T-helper 17 cell (primary cell): ENCODE data around the gene NHLRC4. TPM values are rescaled to one million over a fixed set of nuclear protein-coding genes. Genes with fewer than 3 reads are reported as not detected.

ENCODE experiments used
- ATAC-seq: fragments of 150-1000 bp; cut with Tn5 transposase; 2 replicates; pipeline ENCODE4 v1.10.0; 2021; ENCODE audit warnings: mild to moderate bottlenecking, moderate library complexity
- DNase-seq, 3 donors: peaks; one replicate each; pipeline versions ENCODE4 v3.0.0 to v3.0.0-alpha.2; 2020 to 2021
- H3K9me3 ChIP-seq: one replicate; pipeline ENCODE4 v1.7.0; 2013; ENCODE audit warnings: low read length, mild to moderate bottlenecking; ENCODE audit not compliant: control insufficient read depth, poor library complexity, severe bottlenecking
- H3K27ac Mint-ChIP-seq: one replicate; pipeline ENCODE4 v1.8.0; 2022; ENCODE audit warnings: mild to moderate bottlenecking, moderate library complexity, mixed read lengths
- H3K27me3 Mint-ChIP-seq: one replicate; pipeline ENCODE4 v1.8.0; 2022; ENCODE audit warnings: mixed read lengths
- H3K36me3 Mint-ChIP-seq: one replicate; pipeline ENCODE4 v1.8.0; 2022; ENCODE audit warnings: low read depth, mixed read lengths
- H3K4me1 Mint-ChIP-seq: one replicate; pipeline ENCODE4 v1.8.0; 2022; ENCODE audit warnings: mild to moderate bottlenecking, mixed read lengths
- H3K4me3 Mint-ChIP-seq: one replicate; pipeline ENCODE4 v1.8.0; 2022; ENCODE audit warnings: mild to moderate bottlenecking, moderate library complexity, mixed read lengths
- total RNA-seq, 4 donors: library from RNA in 2 of 4; stranded (reverse) in 2 of 4; gene quantifications; one replicate each; pipeline ENCODE4 v1.2.3 and lab custom pipeline; 2022 to 2026

NHLRC4 gene
- total RNA-seq, 2 donors from 2014 or later: 0.86 to 1.4 TPM

DNA sequence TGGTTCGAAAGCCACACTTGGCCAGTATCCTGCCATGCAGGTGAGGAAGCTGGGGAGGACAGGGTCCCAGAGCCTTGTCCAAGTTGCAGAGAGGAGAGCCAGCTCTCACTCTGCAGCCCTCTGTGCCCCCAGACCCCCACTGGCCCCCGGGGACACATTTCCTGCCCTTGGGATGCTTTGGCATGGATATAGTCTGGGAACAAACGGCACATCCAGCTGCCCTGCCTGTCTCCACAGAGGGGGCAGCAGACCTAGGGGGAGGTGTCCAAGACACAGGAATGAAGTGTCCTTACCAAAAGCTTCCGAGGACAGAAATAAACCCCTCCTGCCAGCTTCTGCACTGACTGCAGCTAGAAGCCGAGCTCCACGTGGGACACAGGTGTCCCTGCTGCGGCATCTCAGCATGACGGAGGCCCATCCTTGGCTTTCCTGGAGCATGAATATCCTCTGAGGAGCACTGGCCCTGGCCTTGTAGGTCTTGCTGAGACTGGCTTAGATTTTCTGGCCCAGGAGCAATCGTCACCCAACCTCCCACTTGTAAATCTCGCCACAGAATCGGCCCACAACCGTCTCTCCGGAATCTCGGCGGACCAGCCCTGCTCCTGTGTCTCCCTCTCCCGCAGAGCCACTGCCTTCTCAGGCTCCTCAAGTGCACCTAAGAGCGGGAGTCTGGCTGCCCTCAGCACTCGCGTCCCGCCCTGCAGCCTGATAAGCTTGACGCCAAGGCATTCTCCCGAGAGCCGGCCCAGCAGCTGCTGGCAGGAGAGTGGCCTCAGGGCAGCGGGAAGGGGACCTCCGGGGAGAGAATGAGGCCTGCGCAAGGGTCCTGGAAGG is 40.4 kb upstream of the NHLRC4 start:
- H3K27me3 Mint-ChIP-seq: no peaks in the 10 kb centered on the region
- no peak for DNase-seq
- H3K4me3 Mint-ChIP-seq: peak overlapping the region; percentile 87
- ATAC-seq: no peak
- H3K4me1 Mint-ChIP-seq: peaks cover 21% of the 10 kb centered on the region
- peak overlapping the region; percentile 72 for H3K27ac Mint-ChIP-seq
- H3K9me3 ChIP-seq: no peaks in the 10 kb centered on the region
- no peaks in the 10 kb centered on the region for H3K36me3 Mint-ChIP-seq

DNA sequence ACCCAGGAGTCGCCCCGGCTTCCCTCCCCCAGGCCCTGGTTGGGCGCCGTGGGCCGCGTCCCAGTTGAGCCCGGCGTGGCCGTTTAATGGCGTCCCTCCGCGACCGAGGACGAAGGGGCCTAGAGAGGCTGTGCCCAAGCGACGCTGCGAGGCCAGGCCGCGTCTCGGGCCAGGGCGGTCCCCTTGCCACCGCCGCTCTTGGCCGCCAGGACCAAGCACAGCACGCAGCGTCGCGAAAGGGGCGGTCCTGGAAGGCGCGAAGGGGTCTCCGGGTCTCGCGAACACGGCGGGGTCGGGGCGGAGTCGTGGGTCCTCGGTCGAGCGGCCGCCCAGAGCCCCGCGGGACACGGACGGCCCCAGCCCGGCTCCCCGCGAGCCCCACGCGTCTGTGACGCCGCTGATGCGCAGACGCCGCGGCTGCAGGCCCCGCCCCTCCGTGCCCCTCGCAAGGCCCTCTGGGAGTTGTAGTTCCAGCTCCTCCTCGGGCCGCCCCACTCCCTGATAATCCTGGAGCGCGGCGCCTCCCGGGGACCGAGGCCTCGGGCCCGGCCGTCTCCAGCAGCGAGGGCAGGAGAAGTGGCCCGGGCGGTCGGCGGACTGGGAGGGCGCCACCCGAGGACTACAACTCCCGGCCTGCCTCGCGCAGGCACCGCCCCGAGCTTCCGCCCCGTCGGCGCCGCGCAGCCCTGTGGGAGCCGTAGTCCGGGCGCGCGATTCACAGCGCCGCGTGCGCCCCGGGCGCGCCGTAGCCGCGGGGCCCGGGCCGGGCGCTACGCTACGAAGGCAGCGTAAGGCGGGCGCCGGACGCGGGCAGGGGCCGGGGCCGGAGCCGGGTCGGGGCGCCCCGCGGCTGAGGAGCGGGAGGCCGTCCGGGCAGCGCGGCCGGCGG is 39.5 kb upstream of the NHLRC4 start, which contains the start of gene CAPN15:
Gene CAPN15 (plus strand): TSS at position 698 of the 889 bp plus-strand sequence. CDS start 19,127 bp downstream, outside the sequence.
- peak; percentile 89 for ATAC-seq

DNA sequence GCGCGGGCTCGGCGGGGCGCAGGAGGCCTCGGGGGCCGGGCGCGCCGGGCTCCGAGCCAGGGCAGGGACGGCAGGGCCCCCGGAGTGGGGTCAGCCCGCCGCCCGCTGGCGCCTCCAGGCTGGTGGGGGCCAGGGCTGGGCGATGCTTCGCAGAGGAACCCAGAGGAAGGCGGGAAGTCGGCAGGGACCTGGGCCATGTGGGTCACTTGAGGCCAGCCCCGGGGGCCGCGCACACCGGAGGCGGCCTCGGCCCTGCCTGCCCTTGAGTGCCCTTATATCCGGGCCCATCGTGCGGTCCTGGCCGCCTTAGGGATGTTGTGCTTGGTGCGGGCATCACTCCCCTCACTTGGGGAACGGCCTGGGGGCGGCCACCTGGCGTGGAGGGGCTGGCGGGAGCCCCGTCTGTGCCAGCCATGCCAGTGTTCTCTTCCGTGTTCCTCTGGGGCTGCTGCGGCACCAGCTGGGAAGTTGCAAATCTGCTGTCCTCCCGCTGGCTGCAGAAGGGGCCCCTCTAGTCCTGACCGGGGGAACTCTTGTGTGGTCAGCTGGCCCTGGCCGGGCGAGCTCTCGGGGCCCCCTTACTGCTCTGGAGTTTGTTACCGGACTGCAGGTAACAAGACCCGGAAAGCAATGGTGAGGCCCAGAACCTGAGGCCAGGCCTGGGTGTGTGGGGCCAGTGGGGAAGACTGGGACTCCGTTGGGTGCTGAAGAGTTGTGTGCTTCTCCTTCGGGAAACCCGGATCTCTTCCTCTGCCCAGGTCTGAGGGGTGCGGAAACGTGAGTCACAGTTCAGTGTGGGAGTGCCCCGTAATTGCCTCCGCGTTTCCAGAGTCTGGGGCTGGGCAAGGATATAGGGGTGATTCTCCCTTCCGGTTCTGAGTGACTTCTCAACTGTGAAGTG is 38.4 kb upstream of the NHLRC4 start:
- Mint-ChIP-seq H3K36me3 (no peaks in the 10 kb centered on the region), H3K4me3 (peak overlapping the region; percentile 94), H3K27ac (peak overlapping the region; percentile 93), H3K27me3 (no peaks in the 10 kb centered on the region), H3K4me1 (peaks cover 23% of the 10 kb centered on the region)
- DNase-seq: no peak
- H3K9me3 ChIP-seq: no peaks in the 10 kb centered on the region
- no peak for ATAC-seq

More for the DNA sequence above, 39.5 kb upstream of the NHLRC4 start, which contains the start of gene CAPN15:
- H3K36me3 Mint-ChIP-seq: no peaks in the 10 kb centered on the region
- H3K27me3 Mint-ChIP-seq: no peaks in the 10 kb centered on the region
- no peaks in the 10 kb centered on the region for H3K9me3 ChIP-seq
- H3K4me1 Mint-ChIP-seq: peaks cover 23% of the 10 kb centered on the region
- H3K4me3 Mint-ChIP-seq: peak within 1 kb of the TSS; percentile 94
- H3K27ac Mint-ChIP-seq: peak within 1 kb of the TSS; percentile 93
- peak; percentile 81 to 83 (median 82) for DNase-seq

DNA sequence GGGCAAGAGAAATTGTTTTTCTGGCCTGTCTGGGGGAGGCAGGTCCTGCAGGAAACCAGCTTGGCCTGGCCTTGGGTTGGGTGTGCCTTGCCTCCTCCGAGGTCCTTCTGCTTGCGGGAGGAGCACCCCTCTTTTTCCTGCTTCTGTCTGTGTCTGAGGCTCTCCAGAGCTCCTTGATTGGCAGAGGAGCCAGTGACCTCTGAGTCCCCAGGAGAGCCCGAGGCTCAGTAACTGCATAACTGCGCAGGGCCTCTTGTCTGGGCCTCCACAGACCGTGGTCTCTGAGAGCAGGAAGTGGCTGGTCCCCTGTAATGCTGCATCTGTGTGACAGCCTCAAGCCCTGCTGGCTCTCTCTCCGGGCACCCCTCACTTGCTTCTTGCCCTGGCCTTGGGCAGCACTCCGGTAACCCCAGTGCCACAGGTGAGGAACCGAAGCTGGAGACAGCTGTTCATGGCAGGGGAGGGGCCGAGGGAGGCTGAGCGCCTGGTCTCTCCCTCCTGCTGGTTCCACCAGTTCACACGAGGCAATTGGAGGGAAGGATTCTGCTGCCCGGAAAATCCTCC is 37.7 kb upstream of the NHLRC4 start:
- Mint-ChIP-seq H3K27ac (peak overlapping the region; percentile 93), H3K27me3 (no peaks in the 10 kb centered on the region)
- no peaks in the 10 kb centered on the region for H3K9me3 ChIP-seq

DNA sequence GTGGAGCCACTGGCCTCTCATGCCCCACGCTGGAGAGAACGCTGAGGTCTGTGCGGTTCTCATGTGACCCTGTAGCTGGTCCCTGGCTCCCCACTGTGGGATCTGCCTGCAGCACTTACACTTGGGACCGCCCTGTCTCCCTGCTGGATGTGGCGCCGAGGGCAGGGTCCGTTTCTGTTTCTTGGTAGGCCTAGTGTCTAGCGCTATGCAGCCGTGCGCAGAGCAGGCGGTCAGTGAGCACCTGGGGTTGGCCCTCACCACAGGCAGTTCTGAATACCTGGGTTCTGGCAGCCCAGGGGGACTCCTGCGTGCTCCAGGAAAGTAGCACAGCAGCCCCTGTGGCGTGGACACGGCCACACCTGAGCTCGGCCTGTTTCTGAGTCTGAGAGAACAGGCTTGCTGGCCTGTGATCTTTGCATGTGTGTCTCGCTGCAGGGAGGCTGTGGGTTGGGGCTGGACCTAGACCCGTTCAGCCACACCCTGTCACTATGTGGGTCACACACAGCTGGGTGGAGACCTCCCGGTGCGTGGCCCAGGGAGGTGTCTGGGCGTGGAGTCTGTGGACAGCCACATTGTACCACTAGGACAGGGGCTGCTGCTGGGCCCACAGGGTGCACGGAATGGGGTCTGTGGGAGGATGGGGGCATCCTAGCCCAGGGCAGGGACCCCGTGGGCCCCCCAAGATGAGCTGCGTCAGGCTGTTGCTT is 36.5 kb upstream of the NHLRC4 start:
- Mint-ChIP-seq H3K27me3 (no peaks in the 10 kb centered on the region), H3K4me1 (peaks cover 25% of the 10 kb centered on the region), H3K4me3 (peak overlapping the region; percentile 69), H3K36me3 (no peaks in the 10 kb centered on the region), H3K27ac (peak overlapping the region; percentile 93)
- H3K9me3 ChIP-seq: no peaks in the 10 kb centered on the region
- DNase-seq (no peak), ATAC-seq (no peak)

More for the DNA sequence above, 37.7 kb upstream of the NHLRC4 start:
- H3K4me3 Mint-ChIP-seq: peak overlapping the region; percentile 94
- peaks cover 23% of the 10 kb centered on the region for H3K4me1 Mint-ChIP-seq
- no peak for DNase-seq
- no peaks in the 10 kb centered on the region for H3K36me3 Mint-ChIP-seq
- ATAC-seq: no peak

DNA sequence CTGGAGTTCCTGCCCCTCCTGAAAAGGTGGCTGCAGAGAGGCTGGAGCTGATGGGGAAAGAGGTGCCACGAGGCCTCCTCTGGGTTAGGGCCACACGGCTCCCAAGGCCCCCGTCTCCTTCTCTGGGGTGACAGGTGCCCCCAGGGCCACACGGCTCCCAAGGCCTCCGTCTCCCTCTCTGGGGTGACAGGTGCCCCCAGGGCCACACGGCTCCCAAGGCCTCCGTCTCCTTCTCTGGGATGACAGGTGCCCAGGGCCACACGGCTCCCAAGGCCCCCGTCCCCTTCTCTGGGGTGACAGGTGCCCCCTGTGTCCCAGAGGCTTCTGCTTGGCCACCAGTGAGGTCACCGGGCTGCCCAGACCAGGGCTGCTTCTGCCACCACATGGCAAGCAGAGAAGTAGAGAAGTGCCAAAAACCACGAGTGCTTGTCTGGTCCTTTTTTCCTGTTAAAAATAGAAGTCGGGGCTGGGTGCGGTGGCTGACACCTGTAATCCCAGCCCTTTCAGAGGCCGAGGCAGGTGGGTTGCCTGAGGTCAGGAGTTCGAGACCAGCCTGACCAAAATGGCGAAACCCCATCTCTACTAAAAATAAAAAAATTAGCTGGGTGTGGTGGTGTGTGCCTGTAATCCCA is 35.2 kb upstream of the NHLRC4 start:
- Mint-ChIP-seq H3K4me3 (no peak overlapping the region), H3K4me1 (peaks cover 14% of the 10 kb centered on the region), H3K36me3 (no peaks in the 10 kb centered on the region), H3K27ac (no peak overlapping the region), H3K27me3 (no peaks in the 10 kb centered on the region)
- H3K9me3 ChIP-seq: no peaks in the 10 kb centered on the region
- DNase-seq (no peak), ATAC-seq (no peak)

DNA sequence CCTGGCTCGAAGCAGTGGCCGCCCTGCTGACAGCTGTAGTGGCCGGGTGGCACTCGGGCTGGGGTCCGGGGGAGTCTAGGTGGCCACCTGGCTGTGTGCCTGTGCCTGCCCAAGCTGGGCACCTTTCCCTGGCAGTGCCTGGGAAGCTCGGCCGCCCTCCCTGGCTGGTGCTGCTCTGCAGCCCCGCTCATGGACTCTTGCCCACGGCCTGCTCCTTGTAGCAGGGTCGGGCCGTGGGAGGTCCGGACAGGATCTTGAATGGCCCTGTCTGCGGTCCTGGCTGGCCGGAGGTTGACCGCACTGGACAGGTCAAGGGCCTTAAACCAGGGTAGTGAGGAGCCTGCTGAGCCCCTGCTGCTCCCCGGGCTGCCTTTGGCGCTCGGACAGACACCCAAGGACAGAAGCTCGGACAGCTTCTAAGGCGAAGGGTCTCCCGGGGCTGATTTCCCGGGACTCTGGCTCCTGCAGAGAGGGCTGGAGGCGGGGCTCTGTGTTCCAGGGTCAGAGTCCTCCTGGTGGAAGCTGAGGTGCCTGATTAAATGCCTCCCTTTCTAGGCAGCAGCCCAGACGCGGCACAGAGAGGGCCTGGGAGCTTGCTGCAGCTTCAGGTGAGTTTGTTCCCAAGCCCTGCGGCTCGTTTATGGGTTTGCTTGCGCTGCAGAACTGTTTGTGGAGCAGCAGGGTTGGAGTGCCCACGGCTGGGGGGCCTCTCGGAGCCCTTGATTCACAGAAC is 33.2 kb upstream of the NHLRC4 start:
- no peaks in the 10 kb centered on the region for H3K36me3 Mint-ChIP-seq
- H3K9me3 ChIP-seq: no peaks in the 10 kb centered on the region
- ATAC-seq (no peak), DNase-seq (no peak)
- no peak overlapping the region for H3K27ac Mint-ChIP-seq
- H3K4me1 Mint-ChIP-seq: peaks cover 13% of the 10 kb centered on the region
- H3K27me3 Mint-ChIP-seq: no peaks in the 10 kb centered on the region
- no peak overlapping the region for H3K4me3 Mint-ChIP-seq

DNA sequence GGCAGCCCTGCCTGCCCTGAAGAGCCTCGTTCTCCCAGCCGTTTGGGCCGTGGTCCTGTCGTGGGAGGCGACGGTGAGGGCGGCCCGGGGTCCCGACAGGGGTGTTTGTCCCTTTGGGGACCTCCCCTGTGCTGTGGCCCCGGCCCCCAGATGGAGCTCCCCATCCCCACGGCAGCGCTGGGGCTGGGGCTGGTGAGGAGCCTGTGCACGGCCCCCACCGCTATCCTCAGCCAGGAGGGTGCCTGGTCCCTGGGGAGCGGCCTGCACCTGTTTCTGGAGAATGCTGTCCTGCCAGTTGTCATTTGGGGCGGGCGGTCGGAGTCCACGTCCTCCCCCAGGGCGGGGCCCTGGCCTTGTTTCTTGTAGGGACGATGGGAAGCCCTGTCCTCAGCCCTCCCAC is 32.7 kb upstream of the NHLRC4 start:
- Mint-ChIP-seq H3K4me1 (peaks cover 9% of the 10 kb centered on the region), H3K27me3 (no peaks in the 10 kb centered on the region), H3K36me3 (no peaks in the 10 kb centered on the region), H3K4me3 (no peak overlapping the region), H3K27ac (no peak overlapping the region)
- DNase-seq (no peak), ATAC-seq (no peak)
- H3K9me3 ChIP-seq: no peaks in the 10 kb centered on the region

DNA sequence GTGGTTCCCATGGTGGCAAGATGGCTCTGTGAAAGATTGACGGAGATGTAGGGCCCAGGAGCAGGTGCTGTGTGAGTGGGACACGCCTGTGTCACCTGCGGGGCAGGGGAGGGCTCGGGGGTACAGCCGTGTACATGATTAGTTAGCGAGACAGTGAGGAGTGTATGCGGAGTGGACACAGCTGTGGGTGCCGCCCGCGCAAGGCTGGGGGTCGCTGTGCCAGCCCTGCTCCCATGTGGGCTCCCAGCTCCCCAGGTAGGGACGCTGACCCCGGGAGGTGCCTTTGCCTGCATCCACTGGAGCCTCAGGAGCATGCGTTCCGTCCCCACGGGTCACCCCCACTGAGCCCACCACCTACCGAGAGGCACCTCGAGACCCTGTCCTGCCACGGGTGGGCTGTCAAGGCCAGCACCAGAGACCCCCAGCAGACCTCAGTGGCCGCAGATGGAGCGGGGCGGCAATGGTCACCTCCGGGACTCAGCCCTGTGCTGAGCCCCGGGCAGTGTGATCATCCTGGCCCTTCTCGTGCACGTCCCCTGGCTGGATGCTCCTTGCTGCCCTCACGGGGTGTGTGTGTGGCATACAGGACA is 31.9 kb upstream of the NHLRC4 start:
- no peak for ATAC-seq
- no peaks in the 10 kb centered on the region for H3K9me3 ChIP-seq
- H3K4me3 Mint-ChIP-seq: no peak overlapping the region
- peaks cover 7% of the 10 kb centered on the region for H3K4me1 Mint-ChIP-seq
- no peak overlapping the region for H3K27ac Mint-ChIP-seq
- no peak for DNase-seq
- no peaks in the 10 kb centered on the region for H3K36me3 Mint-ChIP-seq
- no peaks in the 10 kb centered on the region for H3K27me3 Mint-ChIP-seq

DNA sequence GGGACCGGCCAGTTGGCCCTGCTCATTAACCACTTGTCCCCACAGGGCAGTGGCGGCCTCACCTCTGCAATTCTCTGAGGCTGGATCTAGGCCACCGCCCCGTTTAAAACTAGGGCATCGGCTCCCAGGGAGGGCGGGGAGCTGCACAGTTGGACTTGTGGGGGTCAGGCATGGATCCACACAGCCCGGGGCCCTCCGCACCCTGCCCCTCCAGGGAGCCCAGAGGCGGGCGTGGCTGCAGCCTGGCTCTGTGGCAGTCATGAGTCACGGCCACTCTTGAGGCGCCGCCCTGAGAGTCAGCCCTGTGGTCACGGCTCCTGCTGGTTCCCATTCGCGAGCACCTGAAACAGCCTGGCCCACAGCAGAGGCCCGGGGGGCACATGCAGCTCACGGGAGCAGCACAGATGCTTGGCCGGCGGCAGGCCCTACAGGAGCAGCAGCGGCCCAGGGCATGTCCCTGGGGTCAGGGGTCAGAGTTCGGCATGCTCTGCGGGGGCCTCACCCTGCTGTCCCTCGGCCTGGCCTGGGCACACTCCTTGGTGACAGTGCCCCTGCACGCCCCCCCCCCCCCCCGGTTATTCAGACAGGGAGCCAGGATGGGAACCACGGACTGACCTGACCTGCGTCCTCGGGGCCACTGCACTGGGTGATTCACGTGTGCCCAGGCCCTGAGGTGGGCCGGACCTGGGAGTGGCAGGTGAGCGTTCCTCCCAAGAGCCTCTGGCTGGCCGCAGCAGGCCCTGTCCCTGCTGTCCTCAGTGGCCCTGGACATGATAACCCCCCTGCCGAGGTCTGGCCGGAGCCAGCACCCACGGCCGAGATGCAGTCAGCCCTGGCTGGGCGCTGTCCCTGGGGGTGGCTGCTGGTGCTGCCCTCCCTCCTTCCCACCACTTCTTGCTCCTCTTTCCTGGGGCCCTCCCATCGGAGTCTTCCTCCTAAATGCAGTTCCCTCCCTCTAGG is 31.1 kb upstream of the NHLRC4 start:
- no peak overlapping the region for H3K4me3 Mint-ChIP-seq
- DNase-seq: no peak

More for the DNA sequence above, 31.1 kb upstream of the NHLRC4 start:
- no peak overlapping the region for H3K27ac Mint-ChIP-seq
- no peaks in the 10 kb centered on the region for H3K9me3 ChIP-seq
- H3K4me1 Mint-ChIP-seq: peaks cover 5% of the 10 kb centered on the region
- H3K36me3 Mint-ChIP-seq: no peaks in the 10 kb centered on the region
- no peaks in the 10 kb centered on the region for H3K27me3 Mint-ChIP-seq
- no peak for ATAC-seq
